Right lobe of liver (tissue), 4 donors: ENCODE data around the gene ENDOU.

ENCODE experiments used
- CTCF ChIP-seq, 4 donors: fragments of 200-600 bp in 3 of 4; fragments of 450-650 bp in 1 of 4; IDR thresholded peaks; one replicate each; pipeline versions ENCODE4 v1.5.1 to v1.8.0; 2016 to 2022; ENCODE audit warnings: antibody characterized with exemption in 4 of 4, mild to moderate bottlenecking in 2 of 4
- POLR2A ChIP-seq: fragments of 450-650 bp; IDR thresholded peaks from one replicate; pipeline ENCODE4 v1.6.1; 2017; ENCODE audit warnings: antibody characterized with exemption, mild to moderate bottlenecking
- donor health status: DM: no; HTN: no; CAD: no.
- donor health status: DM: no; HTN: no; CAD: no.
- donor health status: DM: no; HTN: yes; CAD: no.

DNA sequence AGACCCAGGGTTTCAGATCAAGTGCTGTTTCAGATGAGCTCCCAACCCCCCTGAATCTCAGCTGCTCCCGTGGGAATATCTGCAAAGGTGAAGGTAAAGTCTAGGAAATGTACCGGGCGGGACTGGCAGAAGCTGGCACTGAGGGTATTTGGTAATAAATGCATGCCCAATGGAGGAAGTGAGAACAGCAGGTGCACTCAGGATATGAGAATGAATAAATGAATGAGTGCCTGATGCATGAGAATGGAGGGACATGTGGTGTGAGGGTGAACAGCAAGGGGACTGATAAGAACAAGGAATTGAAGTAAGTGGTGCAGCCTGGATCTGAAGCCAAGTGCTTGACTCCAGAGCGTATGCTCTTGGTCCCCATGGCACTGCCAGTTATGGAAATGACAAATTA is 21.8 kb upstream of the ENDOU start:
- TF ChIP-seq POLR2A (no peak), CTCF (IDR thresholded peaks at IDR 0.05) (no peak)
